HG02870 (cell line): Measurements from ENCODE around the gene STX17.
"Not testable (repeated sequence)": the region's sequence is repeated elsewhere in the genome, so short reads cannot be mapped to it uniquely, and the experiment has no call there.

Experiments
- ATAC-seq: cut with Tn5 transposase; IDR thresholded peaks from one replicate; pipeline ENCODE4 v1.9.1; 2021; ENCODE audit warnings: mild to moderate bottlenecking, moderate library complexity; ENCODE audit not compliant: unreplicated experiment

The STX17 gene

DNA sequence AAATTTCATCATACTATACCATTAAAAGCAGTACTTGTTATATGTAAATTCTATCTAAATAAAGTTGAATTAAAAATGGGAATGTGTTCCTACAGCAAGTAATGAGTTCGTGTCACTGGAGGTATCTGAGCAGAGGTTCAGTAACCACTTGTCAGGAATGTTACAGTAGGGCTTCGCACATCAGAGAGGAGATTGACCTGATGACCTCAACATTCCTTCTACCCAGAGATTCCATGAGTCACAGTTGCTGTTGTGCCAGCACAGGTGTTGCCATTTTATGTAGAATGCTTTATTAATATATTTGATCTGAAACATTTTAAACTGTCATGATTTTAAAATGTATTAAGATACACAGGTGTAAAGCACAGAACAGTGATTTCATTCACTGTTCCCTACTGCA, 60.3 kb downstream of the STX17 start:
- ATAC-seq, result no peak

DNA sequence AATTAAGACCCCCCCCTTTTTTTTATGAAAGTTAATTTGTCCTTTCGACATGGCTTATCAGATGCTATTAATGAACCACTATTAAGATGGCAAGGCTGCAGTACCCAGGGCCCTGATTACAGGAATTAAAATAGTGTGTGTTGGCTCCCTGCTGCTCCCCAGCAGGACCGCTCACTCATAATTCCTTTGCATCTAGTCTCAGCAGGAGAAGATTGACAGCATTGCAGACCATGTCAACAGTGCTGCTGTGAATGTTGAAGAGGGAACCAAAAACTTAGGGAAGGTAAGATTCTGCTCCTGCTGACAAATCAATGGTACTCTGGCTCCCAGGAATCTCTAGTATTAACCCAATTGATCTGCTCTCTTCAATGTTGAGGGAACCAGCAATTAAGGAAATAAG, 61.0 kb downstream of the STX17 start:
- ATAC-seq, result no peak

DNA sequence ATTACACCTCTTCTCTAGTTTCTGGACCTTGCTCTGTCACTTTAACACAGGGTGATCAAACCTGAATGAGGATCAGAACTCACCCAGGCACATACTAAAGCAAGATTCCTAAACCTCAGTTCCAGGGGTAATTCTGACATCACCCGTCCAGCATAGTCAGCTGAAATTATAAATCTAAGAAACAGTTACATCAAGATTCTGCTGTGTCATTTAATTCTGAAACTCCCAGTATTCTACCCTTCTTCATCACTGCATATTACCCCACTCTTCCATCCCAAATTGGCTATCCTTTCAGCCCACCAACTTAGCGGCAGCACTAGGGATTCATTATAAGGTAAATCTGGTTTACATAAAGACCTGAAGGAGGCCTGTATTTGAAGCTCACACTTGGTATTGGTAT, 64.0 kb downstream of the STX17 start:
- no peak for ATAC-seq

- no peak for ATAC-seq
These were observed 65.0 kb downstream of the STX17 start for GRCh38 chr9:99971410-99971809.

- no peak for ATAC-seq
These were observed 67.0 kb downstream of the STX17 start for GRCh38 chr9:99973455-99973854.

- no peak for ATAC-seq
These were observed 70.8 kb downstream of the STX17 start for GRCh38 chr9:99977033-99977792.

DNA sequence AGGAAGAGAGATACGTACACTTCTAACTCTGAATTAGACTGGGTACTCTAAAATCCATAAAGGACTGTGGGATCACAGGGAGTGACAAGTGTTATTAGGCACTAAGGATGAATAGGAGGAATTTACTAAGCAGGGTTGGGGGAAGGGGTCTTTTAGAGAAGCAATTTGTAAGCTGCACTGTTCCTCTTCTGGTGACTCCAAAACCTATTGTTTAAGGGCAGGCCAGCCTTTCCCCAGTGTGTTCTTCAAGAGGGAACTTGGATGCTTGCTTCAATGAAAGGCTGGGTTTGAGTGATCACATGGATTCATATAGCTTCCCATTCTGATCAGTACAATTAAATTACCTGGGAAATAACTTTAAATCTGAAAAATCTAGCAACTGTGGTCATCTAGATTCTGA, 71.8 kb downstream of the STX17 start:
- no peak for ATAC-seq

DNA sequence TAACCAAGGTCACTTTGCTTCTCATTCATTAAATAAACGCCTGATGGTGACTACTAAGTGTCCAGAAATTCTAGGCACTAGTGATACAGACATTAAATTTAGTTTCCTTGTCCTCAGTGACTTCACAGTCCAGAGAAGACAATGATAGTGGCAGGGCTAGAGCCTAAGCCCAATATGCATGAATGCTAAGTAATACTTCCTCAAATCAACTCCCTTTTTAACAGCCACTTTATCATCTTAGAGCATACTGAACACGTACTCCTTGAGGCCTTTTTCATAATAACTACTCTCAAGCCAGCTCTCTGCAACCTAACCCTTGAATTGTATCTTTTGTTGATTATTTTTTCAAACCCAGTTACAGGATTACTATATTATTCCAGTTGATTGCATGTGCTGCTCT, 74.1 kb downstream of the STX17 start:
- ATAC-seq, result no peak

DNA sequence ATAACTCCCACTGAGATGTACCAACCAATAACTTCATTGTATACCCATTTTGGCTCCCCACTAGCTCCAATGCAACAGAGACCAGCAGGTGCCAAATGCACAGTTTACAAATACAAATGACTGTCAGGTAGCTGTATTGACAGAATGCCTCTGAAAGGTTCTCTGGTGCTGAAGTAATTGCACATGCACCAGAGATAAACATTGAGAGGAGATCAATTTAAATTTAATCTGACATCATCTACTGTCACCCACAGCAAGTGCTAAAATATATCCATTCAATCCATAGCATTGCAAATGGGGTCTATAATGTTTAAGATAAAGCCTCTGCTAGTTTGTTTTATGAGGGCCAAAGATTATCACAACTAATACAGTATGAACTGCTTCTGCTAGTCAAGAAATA, 80.2 kb downstream of the STX17 start:
- no peak for ATAC-seq

GRCh38 chr9:99990508-99990907, 84.1 kb downstream of the STX17 start:
- not testable (repeated sequence) for ATAC-seq

- no peak for ATAC-seq
These were observed 91.8 kb downstream of the STX17 start for GRCh38 chr9:99998266-99998665.

- ATAC-seq, result no peak
These were observed 92.4 kb downstream of the STX17 start for GRCh38 chr9:99998866-99999265.

- no peak for ATAC-seq
These were observed 93.3 kb downstream of the STX17 start for GRCh38 chr9:99999797-100000196.

- ATAC-seq, result no peak
These were observed 104.7 kb downstream of the STX17 start for GRCh38 chr9:100011062-100011681.

- ATAC-seq, result no peak
These were observed 105.8 kb downstream of the STX17 start for GRCh38 chr9:100012279-100012678.

DNA sequence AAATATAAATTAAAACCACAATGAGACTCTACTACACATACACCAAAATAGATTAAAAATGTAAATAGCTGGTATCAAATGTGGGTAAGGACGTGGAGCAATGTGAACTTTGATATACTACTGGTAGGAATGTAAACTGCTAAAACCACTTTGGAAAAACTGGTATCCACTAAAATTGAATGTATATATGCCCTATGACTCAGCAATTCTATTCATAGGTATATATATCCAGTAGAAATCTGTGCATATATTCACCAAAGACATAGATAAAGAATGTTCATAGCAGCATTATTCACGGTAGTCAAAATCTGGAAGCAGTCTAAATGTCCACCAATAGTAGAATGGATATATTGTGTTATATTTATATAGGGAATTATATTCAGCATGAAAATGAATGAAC, 107.1 kb downstream of the STX17 start:
- no peak for ATAC-seq

DNA sequence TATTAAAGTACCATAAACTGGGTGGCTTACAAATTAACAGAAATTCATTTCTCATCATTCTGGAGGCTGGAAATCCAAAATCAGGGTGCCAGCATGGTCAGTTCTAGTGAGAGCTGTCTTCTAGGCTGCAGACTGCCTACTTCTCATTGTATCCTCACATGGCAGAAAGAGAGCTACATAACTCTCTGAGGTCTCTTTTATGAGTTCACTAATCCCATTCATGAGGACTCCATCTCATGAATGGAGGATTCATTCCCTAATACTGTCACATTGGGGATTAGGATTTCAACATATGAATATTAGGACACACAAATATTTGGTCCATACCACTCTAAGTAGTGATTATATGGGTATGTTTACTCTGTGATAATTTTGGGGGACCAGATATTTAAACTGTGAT, 108.4 kb downstream of the STX17 start:
- ATAC-seq, result no peak

DNA sequence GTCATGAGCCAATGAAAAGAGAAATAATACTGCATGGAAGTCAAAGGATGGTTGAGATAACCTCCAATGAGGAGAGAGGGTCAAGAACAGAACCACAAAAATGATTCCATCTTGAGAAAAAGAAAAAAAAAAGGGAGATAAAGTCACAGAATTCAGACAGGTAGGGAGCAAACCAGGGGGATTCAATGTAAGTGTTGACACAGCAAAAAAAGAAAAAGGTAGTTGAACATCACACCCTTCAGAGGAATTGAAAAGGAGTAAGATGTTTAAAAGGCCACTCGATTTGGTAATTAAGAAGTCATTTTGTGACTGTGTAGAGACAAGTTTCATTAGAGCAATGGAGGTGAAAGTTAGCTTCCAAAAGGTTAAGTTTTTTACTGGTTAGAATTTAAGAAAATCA, 113.1 kb downstream of the STX17 start:
- ATAC-seq, result no peak
